GM12878 (cell line): ENCODE results near the gene PCED1A.
"Not testable (repeated sequence)": the region's sequence is repeated elsewhere in the genome, so short reads cannot be mapped to it uniquely, and the experiment has no call there.

ENCODE experiments used
- CTCF ChIP-seq, 3 experiments: IDR thresholded peaks in 2 of 3; conservative IDR thresholded peaks in 1 of 3; 2 replicates each; pipeline ENCODE4 v1.5.1; 2011; ENCODE audit warnings: low read depth in 3 of 3, low read length in 3 of 3, mild to moderate bottlenecking in 3 of 3, control low read depth in 2 of 3, moderate library complexity in 2 of 3, inconsistent platforms in 1 of 3, mixed read lengths in 1 of 3; ENCODE audit not compliant: control insufficient read depth in 2 of 3, insufficient read depth in 1 of 3; ENCODE audit errors: extremely low read depth in 1 of 3
- E2F4 ChIP-seq: IDR thresholded peaks from 2 replicates; pipeline ENCODE4 v1.6.1; 2012; ENCODE audit warnings: low read depth, low read length, improper control_type of control experiment
- EZH2 ChIP-seq: IDR thresholded peaks from 2 replicates; pipeline ENCODE4 v1.6.1; 2012; ENCODE audit warnings: low read depth, mild to moderate bottlenecking, control low read depth, inconsistent platforms, low read length, borderline replicate concordance; ENCODE audit not compliant: control insufficient read depth
- HDAC2 ChIP-seq: fragments of 200-600 bp; sonication (generic); IDR thresholded peaks from 2 replicates; pipeline ENCODE4 v1.6.1; 2017
- MAX ChIP-seq: IDR thresholded peaks from 2 replicates; pipeline ENCODE4 v1.6.1; 2012; ENCODE audit warnings: low read depth, low read length, improper control_type of control experiment
- NR2C1 ChIP-seq: fragments of 450-650 bp; IDR thresholded peaks from 2 replicates; pipeline ENCODE4 v1.6.1; 2017; ENCODE audit warnings: antibody characterized with exemption, mild to moderate bottlenecking, moderate library complexity
- RBBP5 ChIP-seq: fragments of 200-600 bp; sonication (generic); conservative IDR thresholded peaks from 2 replicates; pipeline ENCODE4 v1.6.1; 2016
- ZNF622 ChIP-seq: fragments of 450-650 bp; IDR thresholded peaks from 2 replicates; pipeline ENCODE4 v1.6.1; 2017; ENCODE audit warnings: mild to moderate bottlenecking, inconsistent platforms

GRCh38 chr20:2807929-2808328 is 32.5 kb downstream of the PCED1A start:
- not testable (repeated sequence) for TF ChIP-seq HDAC2; NR2C1; EZH2; E2F4; CTCF (IDR thresholded peaks at IDR 0.05 in 2 of 3, conservative IDR thresholded peaks at IDR 0.05 in 1 of 3; ENCODE audit: control insufficient read depth in 2 of 3, extremely low read depth in 1 of 3, insufficient read depth in 1 of 3, low read depth in 3 of 3, low read length in 3 of 3); RBBP5; ZNF622; MAX
